ENCODE data around the gene CALR.

DNA sequence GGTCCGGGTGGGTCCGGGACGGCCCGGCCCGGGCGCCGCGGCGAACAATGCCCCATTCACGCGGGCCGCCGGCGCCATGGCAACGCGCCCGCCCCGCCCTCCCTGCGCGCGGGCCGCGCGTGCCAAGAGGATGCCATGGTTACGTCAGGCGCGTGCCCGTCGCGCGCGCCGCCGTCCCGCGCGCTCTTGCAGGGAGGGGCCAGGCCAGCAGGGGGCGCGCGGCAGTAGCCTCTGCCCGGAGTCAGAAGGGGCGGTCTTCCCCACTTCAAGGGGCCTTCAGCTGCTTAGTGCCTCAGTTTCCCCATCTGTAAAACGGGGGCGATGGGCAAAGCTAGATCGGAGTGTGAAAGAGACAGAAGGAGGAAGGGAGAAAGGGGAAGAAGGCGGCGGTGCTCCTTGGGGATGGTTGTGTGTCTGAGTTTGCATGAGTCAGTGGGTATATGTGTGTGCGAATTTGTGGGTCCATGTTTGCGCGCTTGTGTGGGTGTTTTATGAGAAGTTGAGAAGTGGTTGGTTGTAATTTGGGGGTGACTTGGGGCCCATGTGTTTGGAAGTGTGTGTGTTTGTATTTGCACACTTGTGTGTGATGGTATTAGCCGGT is 45.2 kb downstream of the CALR start:
- TF ChIP-seq, protein P1, sequence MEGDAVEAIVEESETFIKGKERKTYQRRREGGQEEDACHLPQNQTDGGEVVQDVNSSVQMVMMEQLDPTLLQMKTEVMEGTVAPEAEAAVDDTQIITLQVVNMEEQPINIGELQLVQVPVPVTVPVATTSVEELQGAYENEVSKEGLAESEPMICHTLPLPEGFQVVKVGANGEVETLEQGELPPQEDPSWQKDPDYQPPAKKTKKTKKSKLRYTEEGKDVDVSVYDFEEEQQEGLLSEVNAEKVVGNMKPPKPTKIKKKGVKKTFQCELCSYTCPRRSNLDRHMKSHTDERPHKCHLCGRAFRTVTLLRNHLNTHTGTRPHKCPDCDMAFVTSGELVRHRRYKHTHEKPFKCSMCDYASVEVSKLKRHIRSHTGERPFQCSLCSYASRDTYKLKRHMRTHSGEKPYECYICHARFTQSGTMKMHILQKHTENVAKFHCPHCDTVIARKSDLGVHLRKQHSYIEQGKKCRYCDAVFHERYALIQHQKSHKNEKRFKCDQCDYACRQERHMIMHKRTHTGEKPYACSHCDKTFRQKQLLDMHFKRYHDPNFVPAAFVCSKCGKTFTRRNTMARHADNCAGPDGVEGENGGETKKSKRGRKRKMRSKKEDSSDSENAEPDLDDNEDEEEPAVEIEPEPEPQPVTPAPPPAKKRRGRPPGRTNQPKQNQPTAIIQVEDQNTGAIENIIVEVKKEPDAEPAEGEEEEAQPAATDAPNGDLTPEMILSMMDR (IDR thresholded peaks at IDR 0.05; ENCODE audit: low read length): peak; percentile 83
- TF ChIP-seq EZH2phosphoT487 (IDR thresholded peaks at IDR 0.05; ENCODE audit: low read length) (no peak), EZH2 (optimal IDR thresholded peaks at IDR 0.05; ENCODE audit: low read depth, low read length) (no peak)
